GM11168 (cell line): ENCODE measurements around the gene RASGEF1C.

Experiments
- in situ Hi-C: fragments of 300-500 bp; cut with MboI; formaldehyde crosslinking; loops from one replicate; pipeline ENCODE4 v1.12.0; 2022; ENCODE audit warnings: low sequenced_read_pairs; ENCODE audit not compliant: unreplicated experiment

Gene RASGEF1C

DNA sequence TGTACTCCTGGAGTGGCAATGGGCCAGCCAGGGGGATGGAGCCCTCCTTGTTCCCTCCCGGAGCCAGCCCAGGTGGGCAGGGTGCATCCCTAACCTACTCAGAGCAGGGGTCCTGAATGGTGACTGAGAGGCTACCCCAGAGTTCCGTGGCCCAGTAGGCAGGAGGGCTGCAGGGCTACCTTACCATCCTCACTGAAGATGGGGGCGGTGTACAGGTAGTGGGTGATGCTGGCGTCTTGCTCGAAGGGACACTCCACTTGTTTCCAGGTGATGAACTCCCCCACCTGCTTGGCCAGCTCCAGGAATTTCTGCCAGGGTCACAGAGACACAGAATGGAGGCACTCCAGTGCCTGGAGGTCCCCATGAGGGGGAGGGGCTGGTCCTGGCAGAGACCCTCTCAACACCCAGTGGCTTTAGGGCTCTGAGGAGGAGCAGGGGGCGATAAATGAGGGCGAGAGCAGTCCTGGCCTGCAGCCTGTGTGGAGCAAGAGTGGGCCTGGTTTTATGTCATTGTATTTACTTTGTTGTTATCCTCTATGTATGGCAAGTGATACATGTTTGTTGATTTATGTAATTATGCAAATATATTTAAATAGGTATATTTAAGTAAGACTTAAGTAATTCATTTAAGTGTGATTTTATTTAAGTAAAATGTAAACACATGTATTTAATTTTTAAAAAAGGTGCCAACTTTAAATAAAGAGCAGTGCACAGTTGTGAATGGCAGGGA, 97.6 kb downstream of the RASGEF1C start:
- in situ Hi-C loops = no loop called here

- in situ Hi-C loops = no loop called here
Observed at GRCh38 chr5:180109920-180110319, 99.1 kb downstream of the RASGEF1C start.

- in situ Hi-C loops = no loop called here
Observed at GRCh38 chr5:180107005-180107404, 102.0 kb downstream of the RASGEF1C start.

DNA sequence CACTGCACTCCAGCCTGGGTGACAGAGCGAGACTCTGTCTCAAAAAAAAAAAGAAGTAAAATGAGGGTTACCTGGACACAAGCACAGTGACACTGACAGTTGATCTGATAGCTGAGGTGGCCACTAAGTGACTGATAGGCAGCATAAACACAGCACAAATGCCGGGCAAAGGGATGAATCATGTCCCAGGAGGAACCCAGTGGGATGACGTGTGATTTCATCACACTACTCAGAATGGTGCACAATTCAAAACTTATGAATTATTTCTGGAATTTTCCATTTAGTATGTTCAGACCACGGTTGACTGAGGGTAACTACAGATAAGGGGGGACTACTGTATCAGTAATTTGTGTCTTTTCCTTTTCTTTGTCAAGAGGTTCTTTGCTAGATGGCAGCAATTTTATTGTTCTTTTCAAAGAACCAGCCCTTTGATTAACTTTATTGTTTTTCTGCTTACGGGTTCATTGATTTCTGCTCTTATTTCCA, 103.1 kb downstream of the RASGEF1C start:
- in situ Hi-C loops = no loop called here

DNA sequence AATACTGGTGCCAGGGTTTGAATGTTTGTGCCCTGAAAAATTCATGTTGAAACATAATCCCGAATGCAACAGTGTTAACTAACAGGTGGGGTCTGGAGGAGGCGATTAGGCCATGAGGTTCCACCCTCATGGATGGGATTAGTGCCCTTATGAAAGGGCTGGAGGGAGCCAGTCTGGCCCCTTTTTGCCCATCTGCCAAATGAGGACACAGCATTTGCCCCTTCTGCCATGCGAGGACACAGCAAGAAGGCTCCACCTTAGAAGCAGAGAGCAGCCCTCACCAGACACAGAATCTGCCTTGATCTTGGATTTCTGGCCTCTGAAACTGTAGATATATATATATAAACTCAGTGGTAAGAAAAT, 104.9 kb downstream of the RASGEF1C start:
- in situ Hi-C loops = no loop called here

DNA sequence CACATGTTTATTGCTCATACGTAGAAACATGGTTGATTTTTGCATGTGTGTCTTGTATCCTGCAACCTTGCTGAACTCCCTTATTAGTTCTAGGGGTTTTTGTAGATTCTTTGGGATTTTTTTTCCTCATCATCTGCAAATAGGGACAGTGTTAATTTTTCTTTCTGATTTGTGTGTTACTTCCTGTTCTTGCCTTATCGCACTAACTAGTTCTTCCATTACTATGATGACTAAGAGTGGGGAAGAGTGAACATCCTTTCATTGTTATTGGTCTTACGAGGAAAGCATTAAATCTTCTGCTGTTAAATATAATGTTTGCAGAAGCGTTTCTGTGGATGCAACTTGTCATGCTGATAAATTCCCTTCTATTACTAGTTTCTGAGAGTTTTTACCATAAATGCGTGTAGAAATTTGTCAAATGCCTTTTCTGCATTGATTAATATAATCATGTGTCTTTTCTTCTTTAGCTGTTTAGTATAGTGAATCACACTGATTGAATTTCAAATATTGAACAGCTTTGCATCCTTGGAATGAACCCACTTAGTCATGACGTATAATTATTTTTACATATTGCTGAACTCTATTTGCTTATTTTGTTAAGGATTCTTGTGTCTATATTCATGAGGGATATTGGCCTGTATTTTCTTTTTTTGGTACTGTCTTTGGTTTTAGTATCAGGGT, 105.4 kb downstream of the RASGEF1C start:
- in situ Hi-C loops = no loop called here

GRCh38 chr5:180102636-180103035, 106.4 kb downstream of the RASGEF1C start:
- in situ Hi-C loops = no loop called here

GRCh38 chr5:180101451-180102105, 107.4 kb downstream of the RASGEF1C start:
- in situ Hi-C loops = no loop called here

DNA sequence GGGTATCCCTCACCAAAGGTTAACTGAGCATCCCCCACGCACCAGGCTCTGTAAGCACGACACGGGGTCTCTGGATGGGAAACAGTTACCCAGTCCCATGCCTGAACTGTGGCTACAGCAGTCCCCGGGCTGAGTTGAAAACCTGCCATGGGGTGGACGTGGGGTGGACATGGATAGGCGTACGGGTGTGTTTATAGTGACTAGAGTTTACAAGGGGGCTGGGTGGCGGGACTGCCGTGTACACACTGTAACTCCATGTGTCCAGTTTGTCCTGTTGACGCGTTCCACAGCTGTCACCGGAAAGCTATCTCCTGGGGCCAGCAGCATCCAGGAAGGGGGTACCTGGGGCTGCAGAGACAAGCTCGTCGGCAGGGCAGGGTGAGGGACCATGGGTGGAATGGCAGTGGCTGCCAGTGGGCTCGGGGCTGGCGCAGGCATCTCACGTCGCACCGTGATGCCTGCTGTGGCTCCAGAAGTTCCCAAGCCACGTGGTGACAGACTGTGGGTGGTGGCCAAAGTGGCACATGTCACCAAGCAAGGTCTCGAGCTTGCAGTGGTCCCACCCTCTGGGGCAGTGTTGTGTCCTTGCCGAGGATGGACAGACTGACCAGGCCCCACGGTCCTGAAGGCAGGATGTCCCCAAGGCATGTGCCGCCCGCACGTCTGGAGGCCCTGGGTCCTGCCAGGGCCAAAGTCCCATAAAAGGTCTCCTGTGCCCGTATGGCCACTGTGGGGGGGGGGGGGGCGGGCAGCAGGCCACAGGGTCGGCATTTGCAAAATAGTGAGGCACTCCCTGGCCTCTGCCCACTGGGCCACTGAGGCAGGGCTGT, 108.2 kb downstream of the RASGEF1C start:
- in situ Hi-C loops = no loop called here

- in situ Hi-C loops = no loop called here
Observed at GRCh38 chr5:180099733-180100611, 109.0 kb downstream of the RASGEF1C start.

- in situ Hi-C loops = no loop called here
Observed at GRCh38 chr5:180098991-180099732, 109.8 kb downstream of the RASGEF1C start.

- in situ Hi-C loops = no loop called here
Observed at GRCh38 chr5:180098526-180098925, 110.5 kb downstream of the RASGEF1C start.

DNA sequence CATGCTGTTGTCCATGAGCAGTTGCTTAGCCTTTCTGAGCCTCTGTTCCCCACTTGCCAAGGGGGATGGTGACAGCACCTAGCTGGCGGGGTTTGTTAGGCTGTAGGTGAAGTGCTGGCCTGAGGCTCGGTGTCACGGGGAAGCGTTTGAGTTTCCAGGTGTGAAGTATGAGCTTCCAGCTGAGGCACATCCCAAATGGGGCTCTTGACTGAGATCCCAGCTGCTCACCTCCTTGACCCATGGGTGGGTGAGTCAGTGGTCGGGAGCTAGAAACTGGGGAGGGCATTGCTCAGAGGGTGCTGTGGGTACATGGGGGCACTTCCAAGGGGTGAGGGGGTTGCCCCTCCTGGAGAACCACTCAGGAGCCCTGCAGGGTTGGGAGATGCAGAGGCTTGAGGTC, 111.1 kb downstream of the RASGEF1C start:
- in situ Hi-C loops = no loop called here

DNA sequence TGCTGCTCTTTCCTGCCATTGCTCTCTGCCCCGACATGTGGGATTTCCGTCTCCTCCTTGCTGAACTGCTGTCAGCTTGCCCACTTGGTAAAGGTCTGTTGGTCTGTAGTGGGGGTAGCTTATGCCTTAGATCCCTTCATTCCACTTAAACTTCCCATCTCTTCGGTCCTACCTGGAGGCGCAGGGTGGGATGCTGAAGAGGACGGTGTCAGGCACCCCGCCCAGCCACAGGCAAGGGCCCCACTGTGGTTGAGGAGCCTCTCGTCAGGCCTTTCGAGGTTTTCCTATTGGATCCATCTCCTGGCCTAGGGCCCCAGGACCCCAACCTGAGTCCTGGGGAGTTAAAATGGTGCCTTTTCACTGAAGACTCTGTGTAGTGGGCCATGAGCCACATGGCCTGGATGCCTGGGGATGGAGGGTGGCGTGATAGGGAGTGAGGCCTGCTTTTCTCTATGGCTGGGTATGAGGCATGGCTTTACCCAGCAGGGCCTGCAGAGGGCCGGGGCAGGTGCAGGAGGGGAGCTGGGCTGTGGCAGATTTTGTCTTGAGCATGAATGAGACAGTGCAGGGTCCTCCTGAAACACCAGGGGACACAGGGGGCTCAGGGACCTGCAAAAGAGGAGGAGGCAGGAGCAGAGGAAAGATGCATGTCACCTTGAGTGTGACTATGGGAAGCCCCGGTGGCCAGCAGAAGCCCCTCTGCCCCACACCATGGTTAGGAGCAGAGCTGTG, 111.7 kb downstream of the RASGEF1C start:
- in situ Hi-C loops = no loop called here

DNA sequence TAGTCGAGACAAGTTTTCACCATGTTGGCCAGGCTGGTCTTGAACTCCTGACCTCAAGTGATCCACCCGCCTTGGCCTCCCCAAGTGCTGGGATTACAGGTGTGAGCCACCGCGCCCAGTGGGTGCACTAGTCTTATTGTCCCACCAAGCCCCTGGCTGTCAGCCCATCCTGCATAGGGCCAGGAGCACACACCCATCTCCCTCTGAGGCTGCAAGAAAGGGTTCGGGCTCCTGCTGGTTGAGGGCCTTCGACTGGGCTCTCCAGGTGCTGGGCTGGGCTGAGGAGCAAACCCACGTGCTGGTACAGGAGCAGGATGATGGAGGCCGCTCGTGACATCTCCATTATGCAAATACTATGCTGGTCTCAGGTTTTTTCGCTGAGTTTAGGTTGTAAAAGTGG, 112.4 kb downstream of the RASGEF1C start:
- in situ Hi-C loops = no loop called here

- in situ Hi-C loops = no loop called here
Observed at GRCh38 chr5:180095545-180095944, 113.5 kb downstream of the RASGEF1C start.

GRCh38 chr5:180093651-180094382, 115.2 kb downstream of the RASGEF1C start:
- in situ Hi-C loops = no loop called here

GRCh38 chr5:180093241-180093640, 115.8 kb downstream of the RASGEF1C start:
- in situ Hi-C loops = no loop called here
